A172 (cell line): Measurements from ENCODE around the gene SSBP2. TPM values are rescaled to one million over a fixed set of nuclear protein-coding genes. Genes with fewer than 3 reads are reported as not detected.
"Not testable (repeated sequence)": the region's sequence is repeated elsewhere in the genome, so short reads cannot be mapped to it uniquely, and the experiment has no call there.

Experiments
- DNase-seq: peaks from one replicate; pipeline ENCODE4 v3.0.0-alpha.2; 2015; ENCODE audit warnings: low spot score
- total RNA-seq: library from RNA; depleted of rRNA; stranded (reverse); fragments of >200 nt; shearing (Covaris generic); gene quantifications from 2 replicates; pipeline ENCODE4 v1.2.3, GENCODE V29; 2014

The SSBP2 gene
- total RNA-seq, 1 experiment from 2014 or later = 12.4 TPM

DNA sequence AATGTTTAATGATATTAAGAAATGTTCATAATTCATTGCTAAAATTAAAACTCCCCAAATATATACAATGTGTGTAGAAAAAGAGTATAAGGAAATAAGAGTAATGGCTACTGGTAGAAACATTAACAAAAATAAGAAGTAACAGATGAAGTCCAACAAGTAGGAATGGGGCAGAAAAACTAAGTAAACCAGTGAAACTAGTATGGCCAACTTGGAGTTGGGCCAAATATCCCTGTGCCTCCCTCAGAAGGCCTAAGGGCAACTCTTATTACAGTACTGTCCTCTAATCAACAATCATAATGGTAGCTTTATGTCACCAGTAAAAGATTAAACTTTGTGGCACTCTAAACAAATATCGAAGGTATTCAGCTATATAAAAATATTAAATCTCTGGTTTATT is 93.5 kb downstream of the SSBP2 start:
- peak; percentile 10 for DNase-seq

DNA sequence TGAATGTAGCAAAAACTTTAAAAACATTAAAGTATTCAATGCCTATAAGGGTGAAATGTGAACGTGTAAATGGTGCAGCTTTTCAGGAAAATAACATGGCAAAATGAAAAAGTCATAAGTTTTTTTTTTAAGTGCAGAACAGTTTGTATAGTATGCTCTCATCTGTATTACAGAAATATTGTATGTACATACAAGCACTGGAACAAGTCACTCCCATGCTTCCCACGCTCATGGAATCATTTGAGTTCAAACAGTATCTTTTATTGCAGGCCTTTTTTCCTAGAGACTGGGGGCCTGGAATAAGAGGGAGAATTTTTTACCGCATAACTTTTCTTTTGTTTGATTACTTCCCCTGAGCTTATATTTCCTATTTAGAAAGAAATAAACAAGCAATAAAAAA is 94.1 kb downstream of the SSBP2 start:
- DNase-seq = no peak

DNA sequence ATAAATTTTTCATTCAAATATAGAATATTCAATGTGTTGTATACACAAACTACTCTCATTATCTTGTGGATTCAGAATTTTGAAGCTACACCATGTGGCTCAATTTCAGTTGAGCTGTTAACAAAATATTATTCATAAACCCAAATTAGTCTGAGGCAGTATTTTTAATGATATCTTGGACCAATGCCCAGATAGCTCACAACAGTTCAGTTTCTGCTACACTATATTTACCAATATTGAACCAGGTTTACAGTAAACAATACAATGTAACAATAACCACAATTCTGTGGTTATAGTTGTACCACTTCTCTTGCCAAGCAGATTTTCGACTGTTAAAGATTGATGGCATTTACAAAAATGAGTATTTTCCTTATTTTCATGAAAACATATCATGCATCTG is 99.9 kb downstream of the SSBP2 start:
- no peak for DNase-seq

DNA sequence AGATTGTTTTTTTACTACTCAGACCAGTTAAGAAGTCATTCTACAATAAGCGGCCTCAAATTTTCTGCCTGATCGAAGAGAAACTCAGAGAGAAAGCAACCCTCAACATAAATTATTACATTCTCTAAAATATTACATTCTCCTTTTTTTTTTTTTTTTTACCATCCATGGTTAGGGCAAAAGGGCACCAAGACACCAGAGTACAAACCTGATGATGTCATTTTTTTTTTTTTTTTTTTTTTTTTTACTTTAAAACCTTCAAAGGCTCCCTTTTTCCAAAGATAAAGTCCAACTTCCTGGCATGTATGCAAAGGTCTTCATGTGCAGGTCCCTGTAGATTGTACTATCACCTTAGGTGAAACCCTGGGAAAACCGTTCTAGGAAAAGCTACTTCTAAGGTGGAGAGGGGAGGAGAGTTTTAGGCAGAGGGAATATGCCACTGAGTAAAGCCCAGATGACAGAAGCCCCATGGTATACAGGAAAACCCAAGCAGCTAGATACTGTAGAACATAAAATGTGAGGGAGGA is 104.4 kb downstream of the SSBP2 start:
- no peak for DNase-seq

DNA sequence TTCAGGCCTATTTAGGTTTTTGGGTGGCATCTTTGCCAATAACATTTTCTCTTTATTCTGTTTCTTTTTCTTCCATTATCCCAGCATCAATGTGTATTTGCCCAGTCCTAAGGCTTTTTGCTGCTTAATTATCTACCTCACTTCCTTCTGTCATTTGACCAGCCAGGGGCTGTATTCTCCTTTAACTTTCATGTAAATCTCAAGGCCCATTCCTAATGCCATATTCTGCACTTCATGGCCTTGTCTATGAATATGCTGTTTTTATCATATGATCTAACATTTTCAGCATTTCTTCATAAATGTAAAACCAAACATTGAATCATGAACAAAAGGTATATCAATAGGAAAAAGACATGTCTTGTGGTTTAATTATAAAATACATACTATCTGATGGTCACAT is 108.7 kb downstream of the SSBP2 start:
- DNase-seq = no peak

DNA sequence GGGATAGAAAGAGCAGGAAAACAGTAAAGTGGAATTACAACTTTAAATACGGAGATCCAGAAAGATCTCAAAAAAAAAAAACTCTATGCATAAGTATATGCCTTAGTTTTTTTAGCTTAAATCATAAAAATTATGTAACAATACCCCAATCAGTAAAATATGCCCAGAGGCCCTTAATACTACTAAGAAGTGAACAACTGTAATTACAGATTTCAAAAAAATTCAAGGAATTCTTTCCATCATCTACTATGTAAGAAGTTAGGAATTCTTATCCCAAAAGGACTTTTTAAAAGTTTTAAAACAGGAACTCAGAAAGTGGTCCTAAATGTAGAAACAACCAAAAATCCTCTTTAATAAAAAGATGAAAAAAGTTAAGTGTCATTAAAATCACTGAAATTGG is 111.3 kb downstream of the SSBP2 start:
- DNase-seq = no peak

DNA sequence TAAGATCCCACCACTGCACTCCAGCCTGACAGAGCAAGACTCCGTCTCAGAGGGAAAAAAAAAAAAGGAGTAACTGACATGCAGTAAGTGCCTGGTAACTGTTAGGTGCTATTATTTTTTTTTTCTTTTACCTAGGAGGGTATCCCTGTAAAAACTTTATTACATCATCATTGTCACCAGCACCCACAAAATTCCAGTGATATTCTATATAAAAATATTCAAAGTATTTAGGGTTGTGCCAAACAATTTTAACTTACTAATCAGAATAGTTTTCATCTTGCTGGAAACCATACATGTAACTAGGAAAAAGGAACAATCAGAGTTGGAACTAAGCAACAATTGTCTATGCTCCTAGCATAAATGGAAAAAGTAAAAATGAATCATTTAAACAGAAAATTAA is 112.4 kb downstream of the SSBP2 start:
- DNase-seq = no peak

DNA sequence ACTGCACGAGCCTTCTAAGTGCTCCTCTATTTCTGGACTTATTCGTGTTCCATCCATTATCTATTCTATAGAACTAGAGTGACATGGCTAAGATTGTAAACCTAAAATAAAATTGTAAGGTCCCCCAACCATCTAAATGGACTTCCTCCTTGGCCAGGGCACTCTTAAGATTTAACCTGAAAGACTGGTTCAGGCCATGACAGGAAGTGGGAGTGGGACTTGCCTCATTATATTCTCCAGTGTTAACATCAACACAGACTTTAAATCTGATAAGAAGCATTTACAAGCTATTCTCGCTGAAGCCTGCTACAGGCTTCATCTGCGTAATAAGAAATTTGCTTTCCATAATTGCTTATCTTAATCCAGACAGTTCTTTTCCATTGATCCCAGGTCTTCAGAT is 117.0 kb downstream of the SSBP2 start:
- no peak for DNase-seq

DNA sequence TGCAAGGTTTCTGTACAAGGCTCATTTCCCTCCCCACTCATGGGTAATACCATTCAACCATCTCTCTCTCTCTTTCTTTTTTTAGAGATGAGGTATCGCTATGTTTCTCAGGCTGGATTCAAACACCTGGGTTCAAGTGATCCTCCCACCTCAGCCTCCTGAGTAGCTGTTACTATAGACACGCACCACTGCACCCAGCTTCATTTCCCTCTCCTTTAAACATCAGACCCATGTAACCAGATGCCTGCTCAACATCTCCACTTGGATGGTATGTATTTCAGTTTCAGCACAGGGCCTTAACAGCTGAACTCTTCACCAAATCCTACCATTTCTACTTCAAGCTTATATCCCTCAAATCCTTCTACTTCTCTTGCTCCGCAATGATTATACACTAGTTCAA is 117.4 kb downstream of the SSBP2 start:
- DNase-seq = no peak

DNA sequence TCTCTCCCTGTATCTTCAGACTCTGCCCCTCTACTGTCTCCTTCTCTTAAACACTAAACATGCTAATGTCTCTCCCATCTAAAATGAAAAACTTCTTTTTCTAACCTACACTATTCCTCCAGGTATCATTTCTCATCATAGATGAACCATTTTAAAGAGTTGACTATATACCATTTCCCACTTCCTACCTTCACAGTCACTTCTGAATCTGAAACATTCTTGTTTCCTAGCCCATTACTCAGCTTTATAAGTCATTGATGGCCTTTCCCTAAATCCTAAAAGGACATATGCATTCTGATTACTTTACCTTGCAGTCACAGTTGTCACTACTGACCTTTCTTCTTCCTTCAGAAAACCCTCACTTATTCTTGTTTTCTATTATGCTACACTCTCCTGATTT is 118.2 kb downstream of the SSBP2 start:
- no peak for DNase-seq

DNA sequence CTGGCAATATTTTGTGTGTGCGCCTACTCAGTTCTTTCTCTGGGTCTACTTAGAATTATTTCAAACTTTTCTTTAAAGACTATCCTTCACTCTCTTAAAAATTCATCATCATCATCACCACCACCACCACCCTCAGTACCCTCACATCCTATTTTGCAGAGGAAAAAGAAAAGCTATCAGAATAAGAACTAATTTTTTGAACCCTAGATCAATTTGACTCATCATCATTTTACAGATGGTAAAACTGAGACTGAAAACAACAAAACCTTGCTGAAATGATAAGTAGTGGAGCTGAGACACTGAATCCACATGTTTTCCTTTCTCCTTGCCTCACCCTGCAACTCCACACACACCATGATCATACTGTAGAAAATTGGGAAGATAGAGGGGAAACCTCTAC is 119.3 kb downstream of the SSBP2 start:
- DNase-seq = no peak

DNA sequence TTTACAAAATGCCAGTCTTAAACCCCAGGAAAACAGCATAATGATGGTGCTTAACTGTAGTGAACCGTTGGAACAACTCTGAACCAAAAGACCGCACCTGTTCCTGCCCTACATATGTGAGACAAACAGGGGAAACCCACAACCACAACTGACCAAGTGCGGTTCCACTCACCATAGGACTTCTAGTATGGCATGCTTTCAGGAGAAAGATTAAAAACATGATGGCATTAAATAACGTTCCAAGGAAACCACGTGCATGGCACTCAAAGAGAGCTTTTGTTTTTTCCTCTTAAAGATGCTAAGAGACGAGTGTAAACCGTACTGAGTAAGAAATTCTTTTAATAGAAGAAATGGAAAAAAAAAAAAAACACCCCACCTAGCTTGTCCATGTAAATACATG is 119.8 kb downstream of the SSBP2 start:
- peak; percentile 28 for DNase-seq

DNA sequence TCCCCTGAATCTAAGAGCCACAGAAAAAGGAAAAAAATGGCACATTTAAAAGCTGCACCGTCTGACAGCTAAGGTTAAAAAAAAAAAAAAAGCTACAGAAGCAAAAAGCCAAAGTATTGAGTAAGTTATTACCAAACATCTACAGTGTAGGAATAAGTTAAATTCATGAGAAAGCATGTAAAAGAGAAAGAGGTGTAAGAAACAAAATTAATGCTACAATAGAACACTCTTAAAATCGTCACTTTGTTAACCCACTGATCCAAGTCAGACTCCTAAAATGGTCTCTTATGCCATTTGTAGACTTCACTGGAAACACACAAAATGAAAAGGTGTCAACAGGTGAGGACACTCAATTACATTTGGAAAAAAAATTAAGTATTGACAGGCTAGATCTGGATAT is 120.2 kb downstream of the SSBP2 start:
- no peak for DNase-seq

DNA sequence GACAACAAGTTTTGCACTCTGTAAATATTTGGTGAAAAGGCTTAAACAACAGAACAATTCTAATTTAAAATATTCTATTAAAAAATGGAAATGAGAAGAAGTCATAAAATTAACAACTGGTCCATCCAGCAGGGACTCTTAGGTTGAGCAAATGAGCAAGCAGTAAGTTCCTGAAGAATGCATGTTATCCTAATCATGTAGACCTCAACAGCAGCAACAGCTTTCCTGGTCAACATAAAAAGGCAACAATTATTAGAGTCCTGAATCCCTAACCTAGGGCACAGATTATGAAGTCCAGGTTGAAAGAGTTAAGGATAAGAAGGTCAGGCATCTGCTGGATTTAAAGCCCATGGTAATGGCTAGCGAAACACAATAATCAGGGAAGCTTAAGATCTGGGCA is 120.9 kb downstream of the SSBP2 start:
- DNase-seq = no peak

DNA sequence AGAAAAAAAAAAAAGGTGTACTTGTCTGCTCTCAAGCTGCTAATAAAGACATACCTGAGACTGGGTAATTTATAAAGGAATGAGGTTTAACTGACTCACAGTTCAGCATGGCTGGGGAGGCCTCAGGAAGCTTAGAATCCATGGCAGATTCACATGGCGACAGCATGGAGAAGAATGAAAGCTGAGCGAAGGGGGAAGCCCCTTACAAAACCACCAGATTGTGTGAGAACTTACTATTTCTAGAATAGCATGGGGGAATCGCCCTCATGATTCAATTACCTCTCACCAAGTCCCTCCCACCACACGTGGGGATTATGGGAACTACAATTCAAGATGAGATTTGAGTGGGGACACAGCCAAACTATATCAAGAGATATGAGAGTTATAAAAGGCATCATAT is 122.8 kb downstream of the SSBP2 start:
- DNase-seq = peak; percentile 16

DNA sequence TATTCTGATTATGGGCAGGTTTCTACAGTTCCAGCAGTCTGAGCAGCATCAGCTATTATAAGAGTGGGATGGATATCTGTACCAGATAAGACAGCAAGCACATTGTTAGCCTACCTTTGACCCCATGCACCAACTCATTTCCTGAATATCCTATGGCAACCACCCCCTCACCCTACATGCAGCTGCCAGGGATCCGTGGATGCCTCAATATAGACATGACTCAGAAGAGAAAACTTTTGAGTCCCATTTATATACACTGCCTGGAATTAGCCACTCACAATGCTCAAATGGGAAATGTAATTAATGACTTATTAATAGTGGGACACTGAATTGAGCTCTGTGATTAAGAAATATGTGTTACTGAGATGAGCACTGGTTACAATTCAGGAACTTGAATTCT is 124.4 kb downstream of the SSBP2 start:
- DNase-seq = peak; percentile 87

DNA sequence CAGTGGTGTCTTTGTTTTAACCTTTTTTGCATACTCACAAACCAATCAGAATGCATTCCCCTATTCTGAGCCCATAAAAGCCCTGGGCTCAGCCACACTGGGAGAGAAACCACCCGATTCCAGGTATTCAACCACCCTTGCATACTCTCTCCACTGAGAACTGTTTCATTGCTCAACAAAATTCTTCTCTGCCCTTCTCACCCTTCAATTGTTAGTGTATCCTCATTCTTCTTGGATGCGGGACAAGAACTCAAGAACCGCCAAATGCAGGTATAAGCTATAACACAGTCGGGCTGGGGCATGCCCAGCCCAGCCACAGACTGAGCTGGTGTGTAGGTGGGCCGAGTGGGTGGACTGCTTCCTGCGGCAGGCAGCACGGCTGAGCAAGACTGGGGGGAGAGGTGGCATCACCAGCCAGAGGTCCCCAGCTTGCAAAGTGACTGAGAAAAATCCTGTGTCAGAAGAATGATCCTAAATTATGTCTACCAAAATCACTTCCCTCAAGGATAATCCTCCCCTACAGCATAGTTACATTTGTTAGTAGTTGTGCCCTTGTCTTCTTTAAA is 141.0 kb downstream of the SSBP2 start:
- DNase-seq = no peak

DNA sequence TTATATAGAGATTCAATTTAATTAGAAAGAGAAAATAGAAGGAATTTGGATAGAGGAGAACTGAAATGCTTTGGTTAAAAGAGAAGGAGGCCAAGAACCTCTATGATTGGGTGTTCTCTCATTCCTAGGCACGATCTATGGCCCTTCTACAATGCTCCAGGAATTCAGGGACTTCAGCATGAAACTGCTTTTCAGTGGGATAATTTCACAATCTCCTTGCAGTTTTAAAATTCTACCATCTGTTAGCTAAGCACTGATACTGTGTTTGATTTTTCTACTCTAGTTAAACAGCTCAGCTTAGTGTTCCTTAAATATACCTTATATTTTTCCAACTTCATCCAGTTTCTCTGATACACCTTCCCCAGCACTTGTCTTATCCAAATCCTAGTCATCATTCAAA is 141.9 kb downstream of the SSBP2 start:
- DNase-seq = no peak

DNA sequence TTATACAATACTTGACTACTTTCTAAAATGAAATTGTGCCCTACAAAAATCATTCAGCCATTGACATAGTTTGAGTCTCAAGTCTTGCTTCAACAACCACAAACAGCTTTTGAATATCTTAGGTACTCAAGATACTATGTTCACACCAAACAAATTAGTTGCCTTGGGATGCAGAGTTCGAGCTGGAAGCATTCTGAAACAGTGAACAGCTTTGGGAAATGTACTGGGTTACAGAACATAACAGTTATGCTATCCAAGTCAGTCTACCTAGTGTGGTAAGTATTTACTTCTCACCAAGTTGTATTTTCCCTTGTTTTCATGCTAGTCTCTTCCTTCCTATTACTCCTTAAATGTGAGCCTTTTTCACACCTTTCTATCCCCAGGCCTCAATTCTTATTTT is 143.2 kb downstream of the SSBP2 start:
- DNase-seq = no peak

DNA sequence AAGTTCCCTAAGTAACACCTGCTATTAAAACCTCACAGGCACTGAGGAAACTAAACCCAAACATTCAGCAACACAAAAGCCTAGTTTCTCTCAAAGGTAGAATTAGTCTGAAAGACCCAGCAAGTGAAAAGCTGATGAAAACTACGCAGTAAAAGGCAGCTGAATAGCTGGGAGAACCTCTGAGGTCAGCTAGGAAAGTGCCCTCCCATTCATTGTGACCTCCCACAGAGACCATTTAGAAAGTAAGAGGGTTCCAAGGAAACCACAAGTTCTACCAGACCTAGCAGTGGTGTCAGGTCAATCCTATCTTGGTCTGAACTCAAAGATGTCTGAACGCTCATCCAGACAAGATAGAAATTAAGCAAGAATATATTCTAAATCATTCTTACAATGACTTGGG is 144.7 kb downstream of the SSBP2 start:
- DNase-seq = no peak

DNA sequence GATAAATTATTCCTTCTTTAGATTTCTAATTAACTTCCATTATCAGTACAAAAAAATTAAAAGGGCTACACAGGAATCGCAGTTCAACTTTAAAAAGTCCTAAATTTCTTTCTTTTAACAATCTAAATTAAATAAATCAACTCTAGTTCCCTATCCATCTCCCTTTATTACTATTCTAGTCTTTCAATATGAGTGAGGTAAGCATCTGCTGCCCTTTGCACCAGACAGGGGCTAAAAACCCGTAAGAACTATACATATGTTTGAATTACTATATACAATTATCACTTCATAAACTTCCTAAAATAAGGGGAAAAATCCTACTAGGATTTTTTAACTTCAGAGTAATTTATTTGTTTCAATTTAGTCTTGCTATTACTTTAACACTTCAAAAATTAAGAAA is 145.6 kb downstream of the SSBP2 start:
- DNase-seq = no peak

DNA sequence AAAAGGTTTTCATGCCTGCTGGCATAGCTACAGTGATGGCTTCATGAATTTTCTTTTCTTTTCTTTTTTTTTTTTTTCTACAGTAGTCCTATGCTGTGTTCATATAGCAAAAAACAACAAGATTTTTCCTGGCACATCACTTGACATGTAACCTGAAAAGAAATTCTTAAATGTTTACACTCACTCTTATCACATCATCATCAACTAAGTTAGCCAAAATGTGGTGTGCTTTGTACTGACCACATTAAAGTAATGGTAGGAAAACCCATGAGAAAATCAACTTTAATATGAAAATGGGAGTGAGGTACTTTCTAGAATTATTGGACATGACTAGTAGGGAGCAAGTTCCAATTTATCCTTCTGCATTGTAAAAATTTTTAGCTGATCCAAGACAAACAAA is 146.7 kb downstream of the SSBP2 start:
- DNase-seq = no peak

DNA sequence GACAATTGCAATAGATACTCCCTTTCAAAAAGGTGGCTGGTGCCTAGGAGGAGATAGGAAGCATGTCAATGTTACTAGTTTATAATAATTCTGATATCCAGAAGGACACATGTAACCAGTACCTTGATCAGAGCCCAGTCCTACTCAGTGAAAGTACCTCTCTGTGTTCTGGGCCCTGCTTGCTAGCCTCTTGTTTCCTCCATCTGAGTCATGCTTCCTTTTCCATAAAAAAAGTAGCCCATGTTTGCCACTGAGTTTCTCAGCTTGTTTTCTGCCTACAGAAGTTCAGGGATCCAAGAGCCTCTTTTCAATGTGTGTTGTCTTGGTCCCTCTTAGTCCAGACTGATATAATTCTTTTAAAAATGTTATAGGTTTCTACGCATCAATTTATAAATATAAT is 149.0 kb downstream of the SSBP2 start:
- DNase-seq = peak; percentile 11

DNA sequence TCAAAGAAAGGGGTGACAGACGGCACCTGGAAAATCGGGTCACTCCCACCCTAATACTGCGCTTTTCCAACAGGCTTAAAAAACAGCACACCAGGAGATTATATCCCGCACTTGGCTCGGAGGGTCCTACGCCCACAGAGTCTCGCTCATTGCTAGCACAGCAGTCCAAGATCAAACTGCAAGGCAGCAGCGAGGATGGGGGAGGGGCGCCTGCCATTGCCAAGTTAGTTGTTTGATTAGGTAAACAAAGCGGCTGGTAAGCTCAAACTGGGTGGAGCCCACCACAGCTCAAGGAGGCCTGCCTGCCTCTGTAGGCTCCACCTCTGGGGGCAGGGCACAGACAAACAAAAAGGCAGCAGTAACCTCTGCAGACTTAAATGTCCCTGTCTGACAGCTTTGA is 158.8 kb downstream of the SSBP2 start:
- DNase-seq = not testable (repeated sequence)
